Measurements from ENCODE around the gene SORBS1.

Gene SORBS1

GRCh38 chr10:95324436-95325268, 236.5 kb downstream of the SORBS1 start:
- no peak overlapping the region for H3K4me3 ChIP-seq (ENCODE audit: low read depth in 1 of 2, low read length in 2 of 2)
- H3K9me3 ChIP-seq (ENCODE audit: control insufficient read depth in 1 of 2, low read length in 2 of 2) = no peaks in the 10 kb centered on the region
- no peak overlapping the region for H3K9ac ChIP-seq (ENCODE audit: low read depth in 1 of 2, low read length in 2 of 2)
- H3K27ac ChIP-seq (ENCODE audit: low read depth, low read length) = no peak overlapping the region
- H3K27me3 ChIP-seq (ENCODE audit: control insufficient read depth in 1 of 2, insufficient read depth in 2 of 2, low read length in 2 of 2) = no peaks in the 10 kb centered on the region
- H3K36me3 ChIP-seq (ENCODE audit: control insufficient read depth in 1 of 2, insufficient read depth in 2 of 2, low read length in 2 of 2) = peaks cover 0 to 5% of the 10 kb centered on the region in 2 donors
- peaks cover 11 to 19% of the 10 kb centered on the region in 2 donors for H3K4me1 ChIP-seq (ENCODE audit: control insufficient read depth in 1 of 2, insufficient read depth in 2 of 2, low read length in 2 of 2)

GRCh38 chr10:95321554-95322301, 239.4 kb downstream of the SORBS1 start:
- Histone ChIP-seq H3K9ac (ENCODE audit: low read depth in 1 of 2, low read length in 2 of 2) (no peak overlapping the region), H3K27me3 (ENCODE audit: control insufficient read depth in 1 of 2, insufficient read depth in 2 of 2, low read length in 2 of 2) (no peaks in the 10 kb centered on the region), H3K4me3 (ENCODE audit: low read depth in 1 of 2, low read length in 2 of 2) (no peak overlapping the region), H3K27ac (ENCODE audit: low read depth, low read length) (no peak overlapping the region), H3K9me3 (ENCODE audit: control insufficient read depth in 1 of 2, low read length in 2 of 2) (no peaks in the 10 kb centered on the region), H3K4me1 (ENCODE audit: control insufficient read depth in 1 of 2, insufficient read depth in 2 of 2, low read length in 2 of 2) (peaks cover 0 to 8% of the 10 kb centered on the region in 2 donors), H3K36me3 (ENCODE audit: control insufficient read depth in 1 of 2, insufficient read depth in 2 of 2, low read length in 2 of 2) (peaks cover 0 to 5% of the 10 kb centered on the region in 2 donors)

- peaks cover 0 to 5% of the 10 kb centered on the region in 2 donors for H3K36me3 ChIP-seq (ENCODE audit: control insufficient read depth in 1 of 2, insufficient read depth in 2 of 2, low read length in 2 of 2)
- no peak overlapping the region for H3K9ac ChIP-seq (ENCODE audit: low read depth in 1 of 2, low read length in 2 of 2)
- H3K27me3 ChIP-seq (ENCODE audit: control insufficient read depth in 1 of 2, insufficient read depth in 2 of 2, low read length in 2 of 2) = no peaks in the 10 kb centered on the region
- H3K4me3 ChIP-seq (ENCODE audit: low read depth in 1 of 2, low read length in 2 of 2) = no peak overlapping the region
- no peak overlapping the region for H3K27ac ChIP-seq (ENCODE audit: low read depth, low read length)
- H3K9me3 ChIP-seq (ENCODE audit: control insufficient read depth in 1 of 2, low read length in 2 of 2) = no peaks in the 10 kb centered on the region
- no peaks in the 10 kb centered on the region for H3K4me1 ChIP-seq (ENCODE audit: control insufficient read depth in 1 of 2, insufficient read depth in 2 of 2, low read length in 2 of 2)
Measured at GRCh38 chr10:95319239-95319638, 241.9 kb downstream of the SORBS1 start.

GRCh38 chr10:95315509-95315908, 245.7 kb downstream of the SORBS1 start:
- Histone ChIP-seq H3K36me3 (ENCODE audit: control insufficient read depth in 1 of 2, insufficient read depth in 2 of 2, low read length in 2 of 2) (no peaks in the 10 kb centered on the region), H3K4me1 (ENCODE audit: control insufficient read depth in 1 of 2, insufficient read depth in 2 of 2, low read length in 2 of 2) (peaks cover 9 to 18% of the 10 kb centered on the region in 2 donors), H3K27ac (ENCODE audit: low read depth, low read length) (no peak overlapping the region)

GRCh38 chr10:95314192-95314918, 246.8 kb downstream of the SORBS1 start:
- H3K36me3 ChIP-seq (ENCODE audit: control insufficient read depth in 1 of 2, insufficient read depth in 2 of 2, low read length in 2 of 2) = no peaks in the 10 kb centered on the region
- H3K27me3 ChIP-seq (ENCODE audit: control insufficient read depth in 1 of 2, insufficient read depth in 2 of 2, low read length in 2 of 2) = no peaks in the 10 kb centered on the region
- H3K4me1 ChIP-seq (ENCODE audit: control insufficient read depth in 1 of 2, insufficient read depth in 2 of 2, low read length in 2 of 2) = peaks cover 12 to 30% of the 10 kb centered on the region in 2 donors
- H3K9me3 ChIP-seq (ENCODE audit: control insufficient read depth in 1 of 2, low read length in 2 of 2) = no peaks in the 10 kb centered on the region
- H3K27ac ChIP-seq (ENCODE audit: low read depth, low read length) = no peak overlapping the region
- H3K4me3 ChIP-seq (ENCODE audit: low read depth in 1 of 2, low read length in 2 of 2) = no peak overlapping the region
- no peak overlapping the region for H3K9ac ChIP-seq (ENCODE audit: low read depth in 1 of 2, low read length in 2 of 2)

More at GRCh38 chr10:95315509-95315908, 245.7 kb downstream of the SORBS1 start:
- Histone ChIP-seq H3K4me3 (ENCODE audit: low read depth in 1 of 2, low read length in 2 of 2) (no peak overlapping the region), H3K27me3 (ENCODE audit: control insufficient read depth in 1 of 2, insufficient read depth in 2 of 2, low read length in 2 of 2) (no peaks in the 10 kb centered on the region), H3K9me3 (ENCODE audit: control insufficient read depth in 1 of 2, low read length in 2 of 2) (no peaks in the 10 kb centered on the region), H3K9ac (ENCODE audit: low read depth in 1 of 2, low read length in 2 of 2) (no peak overlapping the region)

GRCh38 chr10:95312986-95313495, 248.1 kb downstream of the SORBS1 start:
- Histone ChIP-seq H3K4me1 (ENCODE audit: control insufficient read depth in 1 of 2, insufficient read depth in 2 of 2, low read length in 2 of 2) (peaks cover 17 to 42% of the 10 kb centered on the region in 2 donors), H3K9ac (ENCODE audit: low read depth in 1 of 2, low read length in 2 of 2) (no peak overlapping the region), H3K27ac (ENCODE audit: low read depth, low read length) (no peak overlapping the region), H3K9me3 (ENCODE audit: control insufficient read depth in 1 of 2, low read length in 2 of 2) (no peaks in the 10 kb centered on the region), H3K36me3 (ENCODE audit: control insufficient read depth in 1 of 2, insufficient read depth in 2 of 2, low read length in 2 of 2) (no peaks in the 10 kb centered on the region), H3K4me3 (ENCODE audit: low read depth in 1 of 2, low read length in 2 of 2) (no peak overlapping the region), H3K27me3 (ENCODE audit: control insufficient read depth in 1 of 2, insufficient read depth in 2 of 2, low read length in 2 of 2) (no peaks in the 10 kb centered on the region)

GRCh38 chr10:95312257-95312656, 248.9 kb downstream of the SORBS1 start:
- Histone ChIP-seq H3K27ac (ENCODE audit: low read depth, low read length) (no peak overlapping the region), H3K4me3 (ENCODE audit: low read depth in 1 of 2, low read length in 2 of 2) (no peak overlapping the region), H3K36me3 (ENCODE audit: control insufficient read depth in 1 of 2, insufficient read depth in 2 of 2, low read length in 2 of 2) (no peaks in the 10 kb centered on the region), H3K9me3 (ENCODE audit: control insufficient read depth in 1 of 2, low read length in 2 of 2) (no peaks in the 10 kb centered on the region), H3K27me3 (ENCODE audit: control insufficient read depth in 1 of 2, insufficient read depth in 2 of 2, low read length in 2 of 2) (no peaks in the 10 kb centered on the region), H3K9ac (ENCODE audit: low read depth in 1 of 2, low read length in 2 of 2) (no peak overlapping the region), H3K4me1 (ENCODE audit: control insufficient read depth in 1 of 2, insufficient read depth in 2 of 2, low read length in 2 of 2) (peaks cover 17 to 46% of the 10 kb centered on the region in 2 donors)

- no peaks in the 10 kb centered on the region for H3K9me3 ChIP-seq (ENCODE audit: control insufficient read depth in 1 of 2, low read length in 2 of 2)
- no peaks in the 10 kb centered on the region for H3K36me3 ChIP-seq (ENCODE audit: control insufficient read depth in 1 of 2, insufficient read depth in 2 of 2, low read length in 2 of 2)
- no peaks in the 10 kb centered on the region for H3K27me3 ChIP-seq (ENCODE audit: control insufficient read depth in 1 of 2, insufficient read depth in 2 of 2, low read length in 2 of 2)
- no peak overlapping the region for H3K4me3 ChIP-seq (ENCODE audit: low read depth in 1 of 2, low read length in 2 of 2)
- no peak overlapping the region for H3K9ac ChIP-seq (ENCODE audit: low read depth in 1 of 2, low read length in 2 of 2)
- peaks cover 19 to 52% of the 10 kb centered on the region in 2 donors for H3K4me1 ChIP-seq (ENCODE audit: control insufficient read depth in 1 of 2, insufficient read depth in 2 of 2, low read length in 2 of 2)
- H3K27ac ChIP-seq (ENCODE audit: low read depth, low read length) = no peak overlapping the region
Measured at GRCh38 chr10:95309958-95310357, 251.2 kb downstream of the SORBS1 start.

GRCh38 chr10:95308389-95309302, 252.5 kb downstream of the SORBS1 start:
- Histone ChIP-seq H3K9ac (ENCODE audit: low read depth in 1 of 2, low read length in 2 of 2) (no peak overlapping the region), H3K4me1 (ENCODE audit: control insufficient read depth in 1 of 2, insufficient read depth in 2 of 2, low read length in 2 of 2) (peaks cover 25 to 61% of the 10 kb centered on the region in 2 donors), H3K27me3 (ENCODE audit: control insufficient read depth in 1 of 2, insufficient read depth in 2 of 2, low read length in 2 of 2) (no peaks in the 10 kb centered on the region), H3K27ac (ENCODE audit: low read depth, low read length) (peak overlapping the region; percentile 23), H3K36me3 (ENCODE audit: control insufficient read depth in 1 of 2, insufficient read depth in 2 of 2, low read length in 2 of 2) (no peaks in the 10 kb centered on the region), H3K4me3 (ENCODE audit: low read depth in 1 of 2, low read length in 2 of 2) (no peak overlapping the region), H3K9me3 (ENCODE audit: control insufficient read depth in 1 of 2, low read length in 2 of 2) (no peaks in the 10 kb centered on the region)
